Esophagus squamous epithelium (tissue), 5 donors: Measurements from ENCODE around the gene MMP27. TPM values are rescaled to one million over a fixed set of nuclear protein-coding genes. Genes with fewer than 3 reads are reported as not detected.

Experiments used
- DNase-seq: peaks from one replicate; lab custom pipeline; 2025; lab: John Stamatoyannopoulos, UW
- H3K27ac ChIP-seq, 4 donors: fragments of 200-600 bp; sonication (generic); one replicate each; pipeline ENCODE4 v1.5.1; 2016 to 2019; ENCODE audit warnings: mild to moderate bottlenecking in 1 of 4
- H3K27me3 ChIP-seq, 4 donors: fragments of 200-600 bp; sonication (generic); 1 replicate in 3 of 4; 2 replicates in 1 of 4; pipeline versions ENCODE4 v1.5.1 to v1.6.0; 2017 to 2021; ENCODE audit warnings: antibody characterized with exemption in 1 of 4
- H3K36me3 ChIP-seq, 3 donors: fragments of 200-600 bp; sonication (generic); one replicate each; pipeline ENCODE4 v1.5.1; 2016 to 2019
- H3K4me1 ChIP-seq, 3 donors: fragments of 200-600 bp; sonication (generic); one replicate each; pipeline ENCODE4 v1.5.1; 2017 to 2019
- H3K4me3 ChIP-seq, 4 donors: fragments of 200-600 bp; sonication (generic); 1 replicate in 3 of 4; 2 replicates in 1 of 4; pipeline ENCODE4 v1.5.1; 2016 to 2019; ENCODE audit warnings: mild to moderate bottlenecking in 2 of 4, moderate library complexity in 1 of 4
- H3K9me3 ChIP-seq, 3 donors: fragments of 200-600 bp; sonication (generic); one replicate each; pipeline ENCODE4 v1.5.1; 2016 to 2019
- POLR2A ChIP-seq, 4 donors: fragments of 450-650 bp; IDR thresholded peaks; one replicate each; pipeline ENCODE4 v1.6.1; 2017; ENCODE audit warnings: antibody characterized with exemption in 4 of 4, mild to moderate bottlenecking in 4 of 4, moderate library complexity in 3 of 4
- WGBS, 2 donors: methylation state at CpG; one replicate each; pipeline ENCODE4 v1.1.5; 2018; 5-methylcytosine and 5-hydroxymethylcytosine counted together
- intact Hi-C: fragments of 100-400 bp; cut with DNase I; formaldehyde crosslinking; loops from one replicate; pipeline ENCODE4 v1.15.0; 2022
- total RNA-seq, 4 donors: library from RNA; depleted of rRNA; stranded (reverse); fragments of >200 nt; gene quantifications; one replicate each; pipeline ENCODE4 v1.1.0, GENCODE V29; 2016
- TF ChIP-seq, protein P1 (sequence below), 6 experiments: fragments of 450-650 bp in 4 of 6; fragments of 200-600 bp in 2 of 6; sonication (generic) in 2 of 6; IDR thresholded peaks; one replicate each; pipeline ENCODE4 v1.5.1; 2016 to 2019; ENCODE audit warnings: antibody characterized with exemption in 6 of 6, mild to moderate bottlenecking in 4 of 6, moderate library complexity in 4 of 6
- donor health status: DM: yes; HTN: yes; CAD: no.

MMP27 gene
- total RNA-seq, 4 donors from 2014 or later: 0.19 TPM; not detected in 3

DNA sequence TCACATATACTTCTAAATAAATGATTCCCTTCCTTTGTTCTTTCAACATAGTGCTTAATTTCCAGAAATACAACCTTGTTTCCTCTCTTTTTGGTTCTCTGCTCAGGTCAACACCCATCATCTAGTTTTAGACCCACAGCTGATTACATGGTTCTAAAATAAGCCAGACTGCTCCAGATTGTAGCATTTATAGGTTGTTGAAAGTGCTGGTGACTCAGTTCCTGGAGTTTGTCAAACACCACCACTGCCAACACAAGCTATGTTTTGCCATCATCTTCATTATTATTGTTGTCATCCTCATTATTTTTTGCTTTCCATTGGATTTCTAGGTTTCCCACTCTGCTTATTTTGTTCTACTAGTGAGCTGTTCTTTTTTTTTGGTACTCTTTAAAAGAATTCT, 58.1 kb downstream of the MMP27 start:
- Histone ChIP-seq H3K27me3 (no peaks in the 10 kb centered on the region), H3K4me1 (no peaks in the 10 kb centered on the region), H3K27ac (no peak overlapping the region), H3K36me3 (no peaks in the 10 kb centered on the region), H3K9me3 (no peaks in the 10 kb centered on the region), H3K4me3 (no peak overlapping the region)
- TF ChIP-seq POLR2A (IDR thresholded peaks at IDR 0.05): no peak
- TF ChIP-seq, protein P1, sequence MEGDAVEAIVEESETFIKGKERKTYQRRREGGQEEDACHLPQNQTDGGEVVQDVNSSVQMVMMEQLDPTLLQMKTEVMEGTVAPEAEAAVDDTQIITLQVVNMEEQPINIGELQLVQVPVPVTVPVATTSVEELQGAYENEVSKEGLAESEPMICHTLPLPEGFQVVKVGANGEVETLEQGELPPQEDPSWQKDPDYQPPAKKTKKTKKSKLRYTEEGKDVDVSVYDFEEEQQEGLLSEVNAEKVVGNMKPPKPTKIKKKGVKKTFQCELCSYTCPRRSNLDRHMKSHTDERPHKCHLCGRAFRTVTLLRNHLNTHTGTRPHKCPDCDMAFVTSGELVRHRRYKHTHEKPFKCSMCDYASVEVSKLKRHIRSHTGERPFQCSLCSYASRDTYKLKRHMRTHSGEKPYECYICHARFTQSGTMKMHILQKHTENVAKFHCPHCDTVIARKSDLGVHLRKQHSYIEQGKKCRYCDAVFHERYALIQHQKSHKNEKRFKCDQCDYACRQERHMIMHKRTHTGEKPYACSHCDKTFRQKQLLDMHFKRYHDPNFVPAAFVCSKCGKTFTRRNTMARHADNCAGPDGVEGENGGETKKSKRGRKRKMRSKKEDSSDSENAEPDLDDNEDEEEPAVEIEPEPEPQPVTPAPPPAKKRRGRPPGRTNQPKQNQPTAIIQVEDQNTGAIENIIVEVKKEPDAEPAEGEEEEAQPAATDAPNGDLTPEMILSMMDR (IDR thresholded peaks at IDR 0.05): no peak
- intact Hi-C loops: no loop called here
- no peak for DNase-seq

GRCh38 chr11:102643941-102644340, 61.6 kb downstream of the MMP27 start:
- 89% methylated on average over 4 of the region's 4 CpGs for WGBS, 2 donors
- intact Hi-C loops: no loop called here
- TF ChIP-seq, protein P1 (IDR thresholded peaks at IDR 0.05): no peak
- no peak for TF ChIP-seq POLR2A (IDR thresholded peaks at IDR 0.05)
- Histone ChIP-seq H3K9me3 (no peaks in the 10 kb centered on the region), H3K4me3 (no peak overlapping the region), H3K4me1 (no peaks in the 10 kb centered on the region), H3K27me3 (no peaks in the 10 kb centered on the region), H3K27ac (no peak overlapping the region), H3K36me3 (no peaks in the 10 kb centered on the region)
- no peak for DNase-seq

Other genes starting within 250 kb of the MMP27 start
- gene MMP7, start 175.0 kb downstream of the MMP27 start, total RNA-seq: 10 to 100 TPM in 1 of 4 donors, not detected in 3; 35.8 TPM
- not detected for gene MMP20, start 80.4 kb downstream of the MMP27 start, total RNA-seq
- gene MMP8, start 19.2 kb upstream of the MMP27 start, total RNA-seq: not detected
- gene MMP10, start 74.9 kb upstream of the MMP27 start, total RNA-seq: not detected
- under 1 TPM in 2 of 4 donors, not detected in 2; 0.19 to 0.22 TPM for gene MMP1, start 92.4 kb upstream of the MMP27 start, total RNA-seq
- not detected for gene MMP3, start 137.8 kb upstream of the MMP27 start, total RNA-seq
- 1 to 10 TPM in 1 of 4 donors, under 1 TPM in 1, not detected in 2; 0.35 to 1.1 TPM for gene MMP12, start 169.2 kb upstream of the MMP27 start, total RNA-seq
- gene MMP13, start 250.0 kb upstream of the MMP27 start, total RNA-seq: not detected